ENCODE data around the gene FILIP1.
A peak's percentile ranks its signal among the peaks of the same experiment; 100 is the strongest.

Gene FILIP1

GRCh38 chr6:75249837-75250236, 243.8 kb downstream of the FILIP1 start:
- no peak for DNase-seq

GRCh38 chr6:75246386-75246785, 247.2 kb downstream of the FILIP1 start:
- DNase-seq = no peak

- peak; percentile 34 for DNase-seq
Observed at GRCh38 chr6:75244063-75244584, 249.5 kb downstream of the FILIP1 start.

- DNase-seq = peak; percentile 94
Observed at GRCh38 chr6:75243333-75244062, 250.1 kb downstream of the FILIP1 start, which contains the start of gene COX7A2. TSS of gene COX7A2 (minus strand) at chr6:75243801. CDS start at chr6:75243734, 67 bp downstream.
